HEK293 (cell line): ENCODE measurements around the gene CRIM1.

Experiments
- KLF10 ChIP-seq: fragments of 450-650 bp; IDR thresholded peaks from 2 replicates; pipeline ENCODE4 v1.5.1; 2018; ENCODE audit warnings: missing biosample characterization, mild to moderate bottlenecking, missing genetic modification characterization
- MEIS1 ChIP-seq: sonication (generic); formaldehyde crosslinking; IDR thresholded peaks from 2 replicates; pipeline ENCODE4 v1.8.1; 2022; ENCODE audit warnings: missing genetic modification reagents, mild to moderate bottlenecking, borderline replicate concordance
- YY1 ChIP-seq: fragments of 450-650 bp; formaldehyde crosslinking; IDR thresholded peaks from 2 replicates; pipeline ENCODE4 v1.5.1; 2018; ENCODE audit warnings: missing biosample characterization, missing genetic modification characterization
- ZFP3 ChIP-seq: fragments of 450-650 bp; formaldehyde crosslinking; IDR thresholded peaks from 2 replicates; pipeline ENCODE4 v1.5.1; 2016; ENCODE audit warnings: low read depth, missing biosample characterization, missing genetic modification characterization
- ZNF157 ChIP-seq: fragments of 450-650 bp; formaldehyde crosslinking; IDR thresholded peaks from 2 replicates; pipeline ENCODE4 v1.5.1; 2016; ENCODE audit warnings: missing biosample characterization, missing genetic modification characterization
- ZNF24 ChIP-seq: fragments of 450-650 bp; formaldehyde crosslinking; IDR thresholded peaks from 2 replicates; pipeline ENCODE4 v1.5.1; 2016; ENCODE audit warnings: missing biosample characterization, missing genetic modification characterization
- ZNF544 ChIP-seq: fragments of 450-650 bp; formaldehyde crosslinking; IDR thresholded peaks from 2 replicates; pipeline ENCODE4 v1.5.0; 2017; ENCODE audit warnings: missing biosample characterization, missing genetic modification characterization
- ZNF707 ChIP-seq: fragments of 450-650 bp; formaldehyde crosslinking; IDR thresholded peaks from 2 replicates; pipeline ENCODE4 v1.5.1; 2016; ENCODE audit warnings: missing biosample characterization, missing genetic modification characterization
- ZNF747 ChIP-seq: fragments of 450-650 bp; formaldehyde crosslinking; IDR thresholded peaks from 2 replicates; pipeline ENCODE4 v1.5.1; 2016; ENCODE audit warnings: missing biosample characterization, missing genetic modification characterization
- ZNF776 ChIP-seq: fragments of 450-650 bp; formaldehyde crosslinking; IDR thresholded peaks from 2 replicates; pipeline ENCODE4 v1.5.0; 2017; ENCODE audit warnings: missing biosample characterization, missing genetic modification characterization, borderline replicate concordance
- TF ChIP-seq, protein P1 (sequence below): fragments of 450-650 bp; formaldehyde crosslinking; IDR thresholded peaks from 2 replicates; pipeline ENCODE4 v1.5.1; 2016; ENCODE audit warnings: missing biosample characterization, missing genetic modification characterization
- TF ChIP-seq, protein P2 (sequence below): fragments of 450-650 bp; formaldehyde crosslinking; IDR thresholded peaks from 2 replicates; pipeline ENCODE4 v1.5.1; 2017; ENCODE audit warnings: missing biosample characterization, mild to moderate bottlenecking, missing genetic modification characterization, moderate library complexity

DNA sequence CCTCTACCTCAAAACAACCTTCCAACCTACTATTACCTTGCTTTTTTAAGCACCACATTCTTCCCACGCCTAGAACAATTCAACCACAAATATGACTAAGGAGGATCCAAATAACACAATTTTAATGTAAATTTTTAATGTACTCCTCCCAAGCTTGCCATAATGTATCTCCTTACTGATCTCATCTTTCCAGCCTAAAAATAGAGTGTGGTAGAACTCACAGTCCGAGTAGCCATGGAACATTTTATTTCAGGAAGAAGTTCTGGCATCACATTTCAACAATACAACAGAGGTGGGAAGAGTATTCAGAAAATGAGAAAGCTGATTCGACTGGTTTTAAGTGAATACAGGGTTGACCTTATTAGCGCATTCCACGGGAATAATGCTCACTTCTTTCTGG, 227.0 kb downstream of the CRIM1 start:
- TF ChIP-seq, protein P1, sequence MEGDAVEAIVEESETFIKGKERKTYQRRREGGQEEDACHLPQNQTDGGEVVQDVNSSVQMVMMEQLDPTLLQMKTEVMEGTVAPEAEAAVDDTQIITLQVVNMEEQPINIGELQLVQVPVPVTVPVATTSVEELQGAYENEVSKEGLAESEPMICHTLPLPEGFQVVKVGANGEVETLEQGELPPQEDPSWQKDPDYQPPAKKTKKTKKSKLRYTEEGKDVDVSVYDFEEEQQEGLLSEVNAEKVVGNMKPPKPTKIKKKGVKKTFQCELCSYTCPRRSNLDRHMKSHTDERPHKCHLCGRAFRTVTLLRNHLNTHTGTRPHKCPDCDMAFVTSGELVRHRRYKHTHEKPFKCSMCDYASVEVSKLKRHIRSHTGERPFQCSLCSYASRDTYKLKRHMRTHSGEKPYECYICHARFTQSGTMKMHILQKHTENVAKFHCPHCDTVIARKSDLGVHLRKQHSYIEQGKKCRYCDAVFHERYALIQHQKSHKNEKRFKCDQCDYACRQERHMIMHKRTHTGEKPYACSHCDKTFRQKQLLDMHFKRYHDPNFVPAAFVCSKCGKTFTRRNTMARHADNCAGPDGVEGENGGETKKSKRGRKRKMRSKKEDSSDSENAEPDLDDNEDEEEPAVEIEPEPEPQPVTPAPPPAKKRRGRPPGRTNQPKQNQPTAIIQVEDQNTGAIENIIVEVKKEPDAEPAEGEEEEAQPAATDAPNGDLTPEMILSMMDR = no peak
- TF ChIP-seq KLF10 (tag by site-specific recombination) = no peak
- no peak for TF ChIP-seq ZNF157
- TF ChIP-seq ZFP3 (tag by site-specific recombination) = no peak
- TF ChIP-seq ZNF24 (tag by site-specific recombination) = no peak
- no peak for TF ChIP-seq ZNF776
- TF ChIP-seq YY1 (tag by site-specific recombination) = no peak
- no peak for TF ChIP-seq MEIS1 (CRISPR knock-in tag)
- TF ChIP-seq ZNF544 (tag by site-specific recombination) = no peak
- no peak for TF ChIP-seq ZNF707
- TF ChIP-seq ZNF747 (tag by site-specific recombination) = no peak
- TF ChIP-seq, protein P2, sequence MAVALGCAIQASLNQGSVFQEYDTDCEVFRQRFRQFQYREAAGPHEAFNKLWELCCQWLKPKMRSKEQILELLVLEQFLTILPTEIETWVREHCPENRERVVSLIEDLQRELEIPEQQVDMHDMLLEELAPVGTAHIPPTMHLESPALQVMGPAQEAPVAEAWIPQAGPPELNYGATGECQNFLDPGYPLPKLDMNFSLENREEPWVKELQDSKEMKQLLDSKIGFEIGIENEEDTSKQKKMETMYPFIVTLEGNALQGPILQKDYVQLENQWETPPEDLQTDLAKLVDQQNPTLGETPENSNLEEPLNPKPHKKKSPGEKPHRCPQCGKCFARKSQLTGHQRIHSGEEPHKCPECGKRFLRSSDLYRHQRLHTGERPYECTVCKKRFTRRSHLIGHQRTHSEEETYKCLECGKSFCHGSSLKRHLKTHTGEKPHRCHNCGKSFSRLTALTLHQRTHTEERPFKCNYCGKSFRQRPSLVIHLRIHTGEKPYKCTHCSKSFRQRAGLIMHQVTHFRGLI = no peak
